Neuronal stem cell (in vitro differentiated cells): Measurements from ENCODE around the gene KNSTRN.

Experiments
- DNase-seq: peaks from one replicate; pipeline ENCODE4 v3.0.0-alpha.2; 2013; ENCODE audit warnings: low spot score
- H2AFZ ChIP-seq: one replicate; pipeline ENCODE4 v1.6.1; 2013; ENCODE audit warnings: mild to moderate bottlenecking, low read length, inconsistent platforms
- H2AK5ac ChIP-seq: 2 replicates; pipeline ENCODE4 v1.6.1; 2013; ENCODE audit warnings: low read depth, mild to moderate bottlenecking, inconsistent platforms, low read length, moderate library complexity, mixed read lengths
- H2BK120ac ChIP-seq: 2 replicates; pipeline ENCODE4 v1.6.1; 2013; ENCODE audit warnings: low read depth, mild to moderate bottlenecking, inconsistent platforms, low read length, moderate library complexity, mixed read lengths
- H2BK12ac ChIP-seq: one replicate; pipeline ENCODE4 v1.6.1; 2013; ENCODE audit warnings: low read length, inconsistent platforms
- H2BK15ac ChIP-seq: 2 replicates; pipeline ENCODE4 v1.6.1; 2013; ENCODE audit warnings: mild to moderate bottlenecking, low read length, inconsistent platforms, mixed read lengths
- H2BK5ac ChIP-seq: one replicate; pipeline ENCODE4 v1.6.1; 2013; ENCODE audit warnings: inconsistent platforms, mild to moderate bottlenecking, low read length, moderate library complexity
- H3K14ac ChIP-seq: one replicate; pipeline ENCODE4 v1.6.1; 2013; ENCODE audit warnings: low read length, inconsistent platforms
- H3K18ac ChIP-seq: 2 replicates; pipeline ENCODE4 v1.6.1; 2013; ENCODE audit warnings: low read length, inconsistent platforms
- H3K23ac ChIP-seq: 2 replicates; pipeline ENCODE4 v1.6.1; 2013; ENCODE audit warnings: low read depth, mild to moderate bottlenecking, mixed read lengths, low read length, inconsistent platforms; ENCODE audit not compliant: poor library complexity
- H3K27ac ChIP-seq: replicated peaks from 3 replicates; pipeline ENCODE4 v1.5.1; 2013; ENCODE audit warnings: low read length, inconsistent platforms
- H3K27me3 ChIP-seq, 3 experiments: 2 replicates each; pipeline ENCODE4 v1.6.1; 2013; ENCODE audit warnings: low read length in 3 of 3, mild to moderate bottlenecking in 2 of 3, inconsistent platforms in 1 of 3, low read depth in 1 of 3, mixed read lengths in 1 of 3, moderate library complexity in 1 of 3; ENCODE audit not compliant: control insufficient read depth in 3 of 3, insufficient read depth in 3 of 3
- H3K36me3 ChIP-seq, 2 donors: replicated peaks in 1 of 2; 2 replicates each; pipeline ENCODE4 v1.6.1; 2013; ENCODE audit warnings: low read length in 2 of 2; ENCODE audit not compliant: control insufficient read depth in 2 of 2, insufficient read depth in 2 of 2
- H3K4ac ChIP-seq: 2 replicates; pipeline ENCODE4 v1.6.1; 2013; ENCODE audit warnings: inconsistent platforms, mild to moderate bottlenecking, low read length, moderate library complexity
- H3K4me1 ChIP-seq, 2 donors: 1 replicate in 1 of 2; 2 replicates in 1 of 2; pipeline ENCODE4 v1.6.1; 2013; ENCODE audit warnings: low read length in 2 of 2, low read depth in 1 of 2; ENCODE audit not compliant: control insufficient read depth in 2 of 2, insufficient read depth in 1 of 2
- H3K4me2 ChIP-seq: one replicate; pipeline ENCODE4 v1.6.1; 2013; ENCODE audit warnings: mild to moderate bottlenecking, low read length, inconsistent platforms; ENCODE audit not compliant: insufficient read depth, poor library complexity, severe bottlenecking
- H3K4me3 ChIP-seq, 2 donors: 2 replicates each; pipeline ENCODE4 v1.5.1; 2013; ENCODE audit warnings: low read length in 2 of 2, mild to moderate bottlenecking in 2 of 2, inconsistent platforms in 1 of 2, moderate library complexity in 1 of 2
- H3K79me1 ChIP-seq: one replicate; pipeline ENCODE4 v1.6.1; 2013; ENCODE audit warnings: low read depth, mild to moderate bottlenecking, inconsistent platforms, low read length, moderate library complexity
- H3K9ac ChIP-seq: one replicate; pipeline ENCODE4 v1.6.1; 2013; ENCODE audit warnings: mild to moderate bottlenecking, low read depth, low read length, inconsistent platforms; ENCODE audit not compliant: poor library complexity
- H3K9me3 ChIP-seq, 2 donors: replicated peaks in 1 of 2; 2 replicates each; pipeline versions ENCODE3 to v1.6.1; 2013; ENCODE audit warnings: low read length in 2 of 2, mild to moderate bottlenecking in 2 of 2, inconsistent platforms in 1 of 2, low read depth in 1 of 2, mixed read lengths in 1 of 2, moderate library complexity in 1 of 2; ENCODE audit not compliant: control insufficient read depth in 2 of 2, insufficient read depth in 1 of 2
- H4K8ac ChIP-seq: one replicate; pipeline ENCODE4 v1.6.1; 2013; ENCODE audit warnings: low read depth, mild to moderate bottlenecking, inconsistent platforms, low read length, moderate library complexity
- H4K91ac ChIP-seq: one replicate; pipeline ENCODE4 v1.6.1; 2013; ENCODE audit warnings: low read length, low read depth, mild to moderate bottlenecking, inconsistent platforms; ENCODE audit not compliant: poor library complexity
- WGBS, 2 donors: extraction: QIAGEN DNeasy Blood & Tissue Kit; methylation state at CpG; one replicate each; pipeline ENCODE4 v1.1.7; 2013; ENCODE audit warnings: missing lambda C conversion rate in 2 of 2, mixed read lengths in 1 of 2; ENCODE audit not compliant: insufficient read length in 2 of 2, insufficient replicate concordance in 1 of 2; ENCODE audit errors: extremely low coverage in 2 of 2; 5-methylcytosine and 5-hydroxymethylcytosine counted together

The KNSTRN gene

DNA sequence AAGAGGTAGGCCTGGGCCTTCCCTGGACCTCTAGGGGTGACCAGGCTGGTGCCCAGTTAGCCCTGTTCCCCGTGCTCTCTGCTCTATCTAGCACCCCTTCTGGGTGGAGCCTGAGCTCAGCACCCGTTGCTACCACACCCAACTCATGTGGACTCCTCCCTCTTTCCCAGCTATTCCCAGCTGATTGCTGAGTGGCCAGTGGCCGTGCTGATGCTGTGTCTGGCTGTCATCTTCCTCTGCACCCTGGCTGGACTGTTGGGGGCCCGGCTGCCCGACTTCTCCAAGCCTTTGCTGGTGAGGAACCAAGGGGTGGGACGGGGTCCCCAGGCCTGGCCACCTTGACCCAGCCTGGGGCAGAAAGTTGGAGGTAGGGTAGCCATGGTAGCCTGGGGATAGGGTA, 18.3 kb upstream of the KNSTRN start:
- H2BK5ac ChIP-seq: no peak overlapping the region
- H2BK12ac ChIP-seq: no peak overlapping the region
- H4K91ac ChIP-seq: no peak overlapping the region
- no peak overlapping the region for H3K4me3 ChIP-seq
- H2AK5ac ChIP-seq: no peak overlapping the region
- no peaks in the 10 kb centered on the region for H3K79me1 ChIP-seq
- no peak overlapping the region for H3K14ac ChIP-seq
- H4K8ac ChIP-seq: no peak overlapping the region
- no peak overlapping the region for H2BK120ac ChIP-seq
- no peak overlapping the region for H3K27ac ChIP-seq
- H2BK15ac ChIP-seq: no peak overlapping the region
- no peak overlapping the region for H2AFZ ChIP-seq
- peaks cover 0 to 6% of the 10 kb centered on the region in 2 donors for H3K4me1 ChIP-seq
- DNase-seq: no peak
- no peak overlapping the region for H3K23ac ChIP-seq
- no peak overlapping the region for H3K4ac ChIP-seq
- H3K9me3 ChIP-seq: no peaks in the 10 kb centered on the region
- H3K36me3 ChIP-seq: no peaks in the 10 kb centered on the region
- no peak overlapping the region for H3K9ac ChIP-seq
- no CpG with 5 or more reads among the region's 6 CpGs for WGBS, 2 donors
- H3K27me3 ChIP-seq: peaks cover 0 to 89% (median 36%) of the 10 kb centered on the region in 3 experiments
- no peak overlapping the region for H3K18ac ChIP-seq
- H3K4me2 ChIP-seq: no peak overlapping the region

- Histone ChIP-seq H3K4me2 (no peak overlapping the region), H3K9me3 (no peaks in the 10 kb centered on the region), H3K27ac (no peak overlapping the region), H2BK120ac (no peak overlapping the region), H2AK5ac (no peak overlapping the region), H3K36me3 (no peaks in the 10 kb centered on the region), H3K9ac (no peak overlapping the region), H3K27me3 (peaks cover 0 to 88% (median 32%) of the 10 kb centered on the region in 3 experiments), H2AFZ (no peak overlapping the region), H3K4me1 (peaks cover 0 to 6% of the 10 kb centered on the region in 2 donors), H2BK12ac (no peak overlapping the region), H3K14ac (no peak overlapping the region), H2BK15ac (no peak overlapping the region), H4K8ac (no peak overlapping the region), H3K4me3 (no peak overlapping the region), H3K4ac (no peak overlapping the region), H3K18ac (no peak overlapping the region), H3K23ac (no peak overlapping the region), H4K91ac (no peak overlapping the region), H2BK5ac (no peak overlapping the region), H3K79me1 (no peaks in the 10 kb centered on the region)
- no peak for DNase-seq
- WGBS, 2 donors: no CpG with 5 or more reads among the region's 5 CpGs
Measured at GRCh38 chr15:40365016-40365415, 17.5 kb upstream of the KNSTRN start.

DNA sequence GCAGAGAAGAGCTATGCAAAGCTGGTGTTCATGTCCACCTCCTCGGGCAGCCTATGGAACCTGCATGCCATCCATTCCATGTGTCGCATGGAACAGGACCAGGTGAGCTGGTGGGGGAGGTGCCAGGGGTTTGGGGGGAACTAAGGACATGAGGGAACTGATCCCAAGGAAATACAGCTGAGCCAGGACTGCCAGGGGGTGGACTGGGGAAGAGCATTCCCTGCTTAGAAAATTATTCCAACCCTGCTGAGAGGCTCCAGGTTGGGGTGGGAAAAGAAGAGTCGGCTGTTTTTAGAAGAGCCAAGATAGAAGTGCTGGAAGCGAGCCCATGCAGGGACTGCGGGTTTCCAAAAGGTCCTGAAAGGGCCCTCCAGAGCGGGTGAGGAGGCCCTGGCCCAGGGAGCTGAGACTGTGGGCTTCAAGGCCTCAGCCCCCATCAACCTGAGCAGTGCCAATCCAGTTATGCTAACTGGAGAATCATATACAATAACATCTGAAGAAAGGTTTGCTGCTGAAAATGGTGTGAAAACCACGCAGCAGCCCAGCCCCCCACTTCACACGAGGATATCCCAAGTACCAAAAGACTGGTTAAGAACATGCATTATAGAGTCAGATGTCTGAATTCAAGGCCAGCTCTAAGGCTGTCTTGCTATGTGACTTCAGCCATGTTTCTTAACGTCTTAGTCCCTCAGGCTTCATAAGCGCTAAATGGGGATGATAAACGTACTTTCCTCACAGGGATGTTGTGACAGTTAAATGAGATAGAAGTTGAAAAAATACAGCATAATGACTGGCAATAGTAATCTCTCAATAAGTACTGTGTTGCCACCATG, 16.7 kb upstream of the KNSTRN start:
- H4K91ac ChIP-seq: no peak overlapping the region
- H2BK12ac ChIP-seq: no peak overlapping the region
- H2AK5ac ChIP-seq: no peak overlapping the region
- H3K4me2 ChIP-seq: no peak overlapping the region
- no peak overlapping the region for H3K4ac ChIP-seq
- no peak overlapping the region for H3K23ac ChIP-seq
- H3K27ac ChIP-seq: no peak overlapping the region
- WGBS, 2 donors: no CpG with 5 or more reads among the region's 11 CpGs
- H3K36me3 ChIP-seq: no peaks in the 10 kb centered on the region
- H2BK5ac ChIP-seq: no peak overlapping the region
- H3K9me3 ChIP-seq: no peaks in the 10 kb centered on the region
- no peak overlapping the region for H2AFZ ChIP-seq
- H3K9ac ChIP-seq: no peak overlapping the region
- no peak overlapping the region for H4K8ac ChIP-seq
- H2BK120ac ChIP-seq: no peak overlapping the region
- H2BK15ac ChIP-seq: no peak overlapping the region
- H3K4me3 ChIP-seq: no peak overlapping the region
- H3K14ac ChIP-seq: no peak overlapping the region
- no peak for DNase-seq
- peaks cover 0 to 6% of the 10 kb centered on the region in 2 donors for H3K4me1 ChIP-seq
- peaks cover 0 to 87% (median 32%) of the 10 kb centered on the region in 3 experiments for H3K27me3 ChIP-seq
- H3K79me1 ChIP-seq: no peaks in the 10 kb centered on the region
- no peak overlapping the region for H3K18ac ChIP-seq

- peaks cover 0 to 88% (median 30%) of the 10 kb centered on the region in 3 experiments for H3K27me3 ChIP-seq
- DNase-seq: no peak
Measured at GRCh38 chr15:40366457-40367370, 15.8 kb upstream of the KNSTRN start.

More at GRCh38 chr15:40366457-40367370, 15.8 kb upstream of the KNSTRN start:
- no peak overlapping the region for H3K9ac ChIP-seq
- no peak overlapping the region for H2BK120ac ChIP-seq
- H3K27ac ChIP-seq: no peak overlapping the region
- H3K79me1 ChIP-seq: no peaks in the 10 kb centered on the region
- H2AFZ ChIP-seq: no peak overlapping the region
- H2AK5ac ChIP-seq: no peak overlapping the region
- H3K4me1 ChIP-seq: peaks cover 0 to 6% of the 10 kb centered on the region in 2 donors
- H3K4me3 ChIP-seq: no peak overlapping the region
- no CpG with 5 or more reads among the region's 14 CpGs for WGBS, 2 donors
- H3K36me3 ChIP-seq: no peaks in the 10 kb centered on the region
- H3K4me2 ChIP-seq: no peak overlapping the region
- H2BK15ac ChIP-seq: no peak overlapping the region
- H3K14ac ChIP-seq: no peak overlapping the region
- no peak overlapping the region for H2BK5ac ChIP-seq
- no peak overlapping the region for H4K91ac ChIP-seq
- H4K8ac ChIP-seq: no peak overlapping the region
- H3K9me3 ChIP-seq: no peaks in the 10 kb centered on the region
- H3K18ac ChIP-seq: no peak overlapping the region
- H3K4ac ChIP-seq: no peak overlapping the region
- peak overlapping the region; percentile 9 for H3K23ac ChIP-seq
- no peak overlapping the region for H2BK12ac ChIP-seq
